Raji (cell line): ENCODE measurements around the gene EIF5.

Experiments used
- POLR2A ChIP-seq: IDR thresholded peaks from 2 replicates; pipeline ENCODE4 v1.6.1; 2011; ENCODE audit warnings: low read depth, low read length, control low read depth; ENCODE audit not compliant: insufficient read depth

Gene EIF5

GRCh38 chr14:103298620-103299019 lies 35.4 kb upstream of the EIF5 start:
- no peak for TF ChIP-seq POLR2A

GRCh38 chr14:103301512-103302354 lies 32.3 kb upstream of the EIF5 start:
- no peak for TF ChIP-seq POLR2A

- TF ChIP-seq POLR2A: no peak
Measured at GRCh38 chr14:103302966-103303365, 31.1 kb upstream of the EIF5 start.

GRCh38 chr14:103304706-103305105 lies 29.3 kb upstream of the EIF5 start:
- no peak for TF ChIP-seq POLR2A

GRCh38 chr14:103308717-103309616 lies 25.1 kb upstream of the EIF5 start:
- no peak for TF ChIP-seq POLR2A

- no peak for TF ChIP-seq POLR2A
Measured at GRCh38 chr14:103310576-103311095, 23.4 kb upstream of the EIF5 start.

- TF ChIP-seq POLR2A: no peak
Measured at GRCh38 chr14:103311171-103311997, 22.7 kb upstream of the EIF5 start.

- TF ChIP-seq POLR2A: no peak
Measured at GRCh38 chr14:103312006-103312635, 21.9 kb upstream of the EIF5 start.

- TF ChIP-seq POLR2A: no peak
Measured at GRCh38 chr14:103313704-103314103, 20.3 kb upstream of the EIF5 start.

GRCh38 chr14:103314496-103315277 lies 19.4 kb upstream of the EIF5 start:
- no peak for TF ChIP-seq POLR2A

- TF ChIP-seq POLR2A: no peak
Measured at GRCh38 chr14:103315351-103315911, 18.6 kb upstream of the EIF5 start.

GRCh38 chr14:103315941-103316340 lies 18.1 kb upstream of the EIF5 start:
- no peak for TF ChIP-seq POLR2A

GRCh38 chr14:103316721-103317121 lies 17.3 kb upstream of the EIF5 start:
- no peak for TF ChIP-seq POLR2A
